ENCODE results near the gene MTCL1. TPM values are rescaled to one million over a fixed set of nuclear protein-coding genes. Genes with fewer than 3 reads are reported as not detected.
A peak's percentile ranks its signal among the peaks of the same experiment; 100 is the strongest.

Gene MTCL1
- total RNA-seq, 1 experiment from 2014 or later = 22.7 TPM

- ATAC-seq (no peak), DNase-seq (ENCODE audit: low read depth, low spot score) (no peak)
- Histone ChIP-seq H3K4me3 (replicated peaks in 1 of 2; ENCODE audit: low read depth in 1 of 2, low read length in 2 of 2) (peak overlapping the region; percentile 50 to 65), H3K27me3 (ENCODE audit: insufficient read depth, low read length) (no peaks in the 10 kb centered on the region), H3K9ac (ENCODE audit: low read length) (peak overlapping the region; percentile 65), H3K36me3 (ENCODE audit: control insufficient read depth in 1 of 2, insufficient read depth in 2 of 2, low read length in 2 of 2) (no peaks in the 10 kb centered on the region; a peak in 1 of 4 replicates), H3K4me2 (ENCODE audit: low read length) (peak overlapping the region; percentile 87), H3K27ac (ENCODE audit: low read depth, low read length) (no peak overlapping the region; the same call in 1 of the 2 replicates), H4K20me1 (ENCODE audit: insufficient read depth) (no peaks in the 10 kb centered on the region), H2AFZ (ENCODE audit: low read depth, low read length, poor library complexity, severe bottlenecking) (no peak overlapping the region), H3K4me1 (ENCODE audit: control insufficient read depth in 1 of 2, insufficient read depth in 2 of 2, low read length in 2 of 2) (peaks cover 17 to 27% of the 10 kb centered on the region in 2 experiments; a peak in 3 of 4 replicates), H3K9me3 (ENCODE audit: control insufficient read depth in 1 of 2, insufficient read depth in 1 of 2, low read depth in 1 of 2, low read length in 2 of 2) (no peaks in the 10 kb centered on the region), H3K79me2 (ENCODE audit: insufficient read depth, low read length) (peaks cover 40% of the 10 kb centered on the region), H3K9me2 (ENCODE audit: insufficient read depth) (no peaks in the 10 kb centered on the region)
- intact Hi-C loops (cut with micrococcal nuclease) = no loop called here
- ChIA-PET RAD21 (ENCODE audit: low non-redundant PET in 1 of 2, low total read pairs in 2 of 2, uncharacterized antibody in 2 of 2, unreplicated experiment in 2 of 2) (interaction anchor here in 1 of 2 experiments (0.6 kb wide), 1 partner anchor 34 kb away, joined by 3 read pairs; no protein-coding TSS in a partner anchor), POLR2A (no interaction called here), CTCF (interaction anchor here (1.6 kb wide), 1 partner anchor 11 kb away, joined by 4 read pairs; no protein-coding TSS in a partner anchor)
- no peak for TF ChIP-seq POLR2AphosphoS5 (IDR thresholded peaks at IDR 0.05; ENCODE audit: low read depth, low read length)
- peak in 2 of 3 experiments; percentile 5 to 13; a peak in 1 of 6 replicates for TF ChIP-seq CTCF (IDR thresholded peaks at IDR 0.05 in 2 of 3, conservative IDR thresholded peaks at IDR 0.05 in 1 of 3; ENCODE audit: borderline replicate concordance in 1 of 3, insufficient read depth in 1 of 3, low read depth in 2 of 3, low read length in 2 of 3)
- BruUV-seq (replicated peaks) = no TSS peak
Observed at GRCh38 chr18:8706791-8707555, 1.6 kb downstream of the MTCL1 start.

- Histone ChIP-seq H3K4me3 (replicated peaks in 1 of 2; ENCODE audit: low read depth in 1 of 2, low read length in 2 of 2) (no peak overlapping the region), H3K27ac (ENCODE audit: low read depth, low read length) (no peak overlapping the region), H2AFZ (ENCODE audit: low read depth, low read length, poor library complexity, severe bottlenecking) (no peak overlapping the region), H3K9ac (ENCODE audit: low read length) (no peak overlapping the region), H4K20me1 (ENCODE audit: insufficient read depth) (no peaks in the 10 kb centered on the region), H3K27me3 (ENCODE audit: insufficient read depth, low read length) (no peaks in the 10 kb centered on the region), H3K9me2 (ENCODE audit: insufficient read depth) (no peaks in the 10 kb centered on the region), H3K9me3 (ENCODE audit: control insufficient read depth in 1 of 2, insufficient read depth in 1 of 2, low read depth in 1 of 2, low read length in 2 of 2) (no peaks in the 10 kb centered on the region), H3K4me2 (ENCODE audit: low read length) (peak overlapping the region; percentile 87), H3K36me3 (ENCODE audit: control insufficient read depth in 1 of 2, insufficient read depth in 2 of 2, low read length in 2 of 2) (no peaks in the 10 kb centered on the region; a peak in 1 of 4 replicates), H3K79me2 (ENCODE audit: insufficient read depth, low read length) (peaks cover 48% of the 10 kb centered on the region), H3K4me1 (ENCODE audit: control insufficient read depth in 1 of 2, insufficient read depth in 2 of 2, low read length in 2 of 2) (peaks cover 17 to 27% of the 10 kb centered on the region in 2 experiments; a peak in 3 of 4 replicates)
- ATAC-seq (no peak), DNase-seq (ENCODE audit: low read depth, low spot score) (no peak)
- intact Hi-C loops (cut with micrococcal nuclease) = no loop called here
- ChIA-PET RAD21 (ENCODE audit: low non-redundant PET in 1 of 2, low total read pairs in 2 of 2, uncharacterized antibody in 2 of 2, unreplicated experiment in 2 of 2) (interaction anchor here in 1 of 2 experiments (0.6 kb wide), 1 partner anchor 35 kb away, joined by 3 read pairs; no protein-coding TSS in a partner anchor), POLR2A (no interaction called here), CTCF (interaction anchor here (1.6 kb wide), 1 partner anchor 11 kb away, joined by 4 read pairs; no protein-coding TSS in a partner anchor)
- BruUV-seq (replicated peaks) = TSS peak; percentile 42
- TF ChIP-seq RAD21 (IDR thresholded peaks at IDR 0.05; ENCODE audit: low read depth) (no peak), ZNF274 (IDR thresholded peaks at IDR 0.05; ENCODE audit: low read depth, low read length) (no peak), MAX (IDR thresholded peaks at IDR 0.05) (no peak), CBX3 (IDR thresholded peaks at IDR 0.05; ENCODE audit: low read depth) (no peak), POLR2AphosphoS5 (IDR thresholded peaks at IDR 0.05; ENCODE audit: low read depth, low read length) (no peak), ZBTB33 (IDR thresholded peaks at IDR 0.05; ENCODE audit: extremely low read depth, insufficient replicate concordance, low read length) (no peak), ZFX (IDR thresholded peaks at IDR 0.05) (no peak)
Observed at GRCh38 chr18:8707556-8708300, 2.4 kb downstream of the MTCL1 start.

All from HCT116 (cell line).